HepG2 (cell line): Measurements from ENCODE around the gene IFI27. TPM values are rescaled to one million over a fixed set of nuclear protein-coding genes. Genes with fewer than 3 reads are reported as not detected.

Source experiments
- ATAC-seq: fragments of 200-7000 bp; cut with Tn5 transposase; 3 replicates; pipeline ENCODE4 v1.9.1; 2020; ENCODE audit warnings: mild to moderate bottlenecking, moderate library complexity
- BruUV-seq: library from RNA; stranded (reverse); fragments of 400-500 nt; replicated peaks from 2 replicates; lab custom pipeline; 2021; lab: Mats Ljungman, UMichigan
- CTCF ChIA-PET: fragments of 300-600 bp; formaldehyde crosslinking; extraction: SDS; loops from one replicate; lab custom pipeline; 2021; ENCODE audit warnings: low total read pairs, inconsistent platforms, low intra/inter-chr PET ratio; lab: Yijun Ruan, JAX
- POLR2A ChIA-PET: fragments of 350-600 bp; sonication (Branson Sonifier 250); formaldehyde crosslinking; loops from one replicate; lab custom pipeline; 2020; ENCODE audit warnings: antibody characterized with exemption, inconsistent platforms; lab: Yijun Ruan, JAX
- DNase-seq: peaks from one replicate; pipeline ENCODE4 v3.0.0-alpha.2; 2015; ENCODE audit warnings: low spot score
- FAIRE-seq: peaks from 3 replicates; lab custom pipeline; 2011; peaks lifted over from hg19 to GRCh38; lab: Jason Lieb, UNC
- H2AFZ ChIP-seq: one replicate; pipeline ENCODE4 v1.6.1; 2011; ENCODE audit warnings: low read length, inconsistent platforms
- H3K27ac ChIP-seq: fragments of 300-600 bp; 3 replicates; pipeline ENCODE4 v1.8.0; 2011; ENCODE audit warnings: mixed run types, mild to moderate bottlenecking, mixed read lengths, low read length, inconsistent platforms; ENCODE audit not compliant: insufficient read depth; ENCODE audit errors: extremely low read length
- H3K27me3 ChIP-seq, 2 experiments: fragments of 200-600 bp in 1 of 2; 2 replicates in 1 of 2; 3 replicates in 1 of 2; pipeline versions ENCODE4 v1.6.0 to v1.8.0; 2011; ENCODE audit warnings: low read length in 2 of 2, mild to moderate bottlenecking in 2 of 2, moderate library complexity in 2 of 2, inconsistent platforms in 1 of 2; ENCODE audit not compliant: insufficient read depth in 2 of 2, control insufficient read depth in 1 of 2
- H3K36me3 ChIP-seq, 2 experiments: fragments of 200-600 bp in 1 of 2; replicated peaks in 1 of 2; 2 replicates in 1 of 2; 3 replicates in 1 of 2; pipeline versions ENCODE4 v1.5.1 to v1.8.0; 2011; ENCODE audit warnings: low read length in 2 of 2, inconsistent platforms in 1 of 2; ENCODE audit not compliant: insufficient read depth in 2 of 2, control insufficient read depth in 1 of 2
- H3K4me1 ChIP-seq: 2 replicates; pipeline ENCODE4 v1.5.1; 2012; ENCODE audit warnings: low read length, inconsistent platforms; ENCODE audit not compliant: insufficient read depth
- H3K4me2 ChIP-seq: 2 replicates; pipeline ENCODE4 v1.6.0; 2011; ENCODE audit warnings: low read depth, low read length, inconsistent platforms
- H3K4me3 ChIP-seq, 3 experiments: fragments of 200-600 bp in 1 of 3; sonication (generic), shearing (Covaris generic) in 1 of 3; replicated peaks in 1 of 3; 2 replicates each; pipeline ENCODE4 v1.5.1; 2011 to 2016; ENCODE audit warnings: low read length in 3 of 3, inconsistent platforms in 2 of 3, low read depth in 2 of 3, mild to moderate bottlenecking in 2 of 3, control low read depth in 1 of 3, mixed read lengths in 1 of 3; ENCODE audit not compliant: insufficient read depth in 1 of 3
- H3K79me2 ChIP-seq: one replicate; pipeline ENCODE4 v1.6.1; 2011; ENCODE audit warnings: low read length, inconsistent platforms; ENCODE audit not compliant: insufficient read depth
- H3K9ac ChIP-seq: 2 replicates; pipeline ENCODE4 v1.6.0; 2011; ENCODE audit warnings: mild to moderate bottlenecking, low read depth, low read length, inconsistent platforms; ENCODE audit not compliant: insufficient read depth
- H3K9me3 ChIP-seq: 2 replicates; pipeline ENCODE4 v1.5.1; 2012; ENCODE audit warnings: mild to moderate bottlenecking, low read length
- H4K20me1 ChIP-seq: 2 replicates; pipeline ENCODE4 v1.6.0; 2011; ENCODE audit warnings: inconsistent platforms, mild to moderate bottlenecking, low read length, moderate library complexity; ENCODE audit not compliant: insufficient read depth
- CCDC6 ChIP-seq: sonication (generic); formaldehyde crosslinking; IDR thresholded peaks from 2 replicates; pipeline ENCODE4 v1.8.1; 2022; ENCODE audit warnings: mild to moderate bottlenecking, missing genetic modification reagents, moderate library complexity
- FOXO1 ChIP-seq: sonication (generic); formaldehyde crosslinking; IDR thresholded peaks from 2 replicates; pipeline ENCODE4 v1.4.0; 2020; ENCODE audit warnings: missing genetic modification reagents
- KDM4B ChIP-seq: sonication (generic); formaldehyde crosslinking; IDR thresholded peaks from 2 replicates; pipeline ENCODE4 v1.4.0; 2020; ENCODE audit warnings: missing genetic modification reagents
- TBP ChIP-seq: sonication (generic); formaldehyde crosslinking; IDR thresholded peaks from 2 replicates; pipeline ENCODE4 v1.5.0; 2020; ENCODE audit warnings: missing genetic modification reagents
- ZKSCAN8 ChIP-seq: IDR thresholded peaks from 2 replicates; pipeline ENCODE4 v1.6.1; 2016; ENCODE audit warnings: borderline replicate concordance, missing genetic modification reagents, missing compliant biosample characterization
- ZNF546 ChIP-seq: sonication (generic); formaldehyde crosslinking; conservative IDR thresholded peaks from 2 replicates; pipeline ENCODE4 v1.8.1; 2023; ENCODE audit warnings: mild to moderate bottlenecking, missing genetic modification reagents
- ZNF761 ChIP-seq: sonication (generic); formaldehyde crosslinking; conservative IDR thresholded peaks from 2 replicates; pipeline ENCODE4 v1.4.0; 2020; ENCODE audit warnings: mild to moderate bottlenecking, missing genetic modification reagents
- whole genome bisulfite sequencing: methylation state at CpG from one replicate; pipeline ENCODE4 v1.1.6; 2017; ENCODE audit warnings: low lambda C conversion rate; 5-methylcytosine and 5-hydroxymethylcytosine counted together
- in situ Hi-C: cut with HindIII; loops from 2 replicates; pipeline ENCODE4 v1.10.0; 2017; ENCODE audit warnings: low pct_unique_long_range_greater_than_20kb; ENCODE audit not compliant: extremely low pct_ligation_motif_present
- intact Hi-C: fragments of 100-400 bp; cut with micrococcal nuclease; formaldehyde crosslinking; loops from one replicate; pipeline ENCODE4 v1.10.0; 2022; ENCODE audit not compliant: unreplicated experiment
- polyA plus RNA-seq, 8 experiments: library from polyadenylated mRNA; depleted of rRNA in 3 of 8; stranded (reverse) in 7 of 8; unstranded in 1 of 8; fragments of >200 nt; fragmentation: Illumina TruSeq in 4 of 8; extraction: Trizol in 4 of 8; gene quantifications; 2 replicates each; pipeline versions ENCODE4 v1.2.1 to v1.2.3, GENCODE V29; 2011 to 2016; ENCODE audit warnings: low read depth in 4 of 8, missing spikeins in 1 of 8, mixed read lengths in 1 of 8; ENCODE audit not compliant: insufficient read depth in 1 of 8
- total RNA-seq, 5 experiments: library from RNA; depleted of rRNA; stranded (reverse); fragments of >200 nt; fragmentation: Illumina TruSeq; extraction: Trizol; gene quantifications; 2 replicates each; pipeline ENCODE4 v1.2.3, GENCODE V29; 2016; ENCODE audit warnings: low read depth in 1 of 5
- TF ChIP-seq, protein P1 (sequence below): sonication (generic); formaldehyde crosslinking; IDR thresholded peaks from 2 replicates; pipeline ENCODE4 v1.8.1; 2023; ENCODE audit warnings: missing genetic modification reagents, mild to moderate bottlenecking, borderline replicate concordance
- TF ChIP-seq, protein P2 (sequence below), 2 experiments: sonication (generic) in 1 of 2; formaldehyde crosslinking in 1 of 2; IDR thresholded peaks; 2 replicates each; pipeline versions ENCODE4 v1.6.1 to v1.9.0; 2014 to 2022; ENCODE audit warnings: antibody characterized with exemption in 1 of 2, borderline replicate concordance in 1 of 2, inconsistent platforms in 1 of 2, low read depth in 1 of 2, missing genetic modification reagents in 1 of 2
- TF ChIP-seq, protein P3 (sequence below): sonication (generic); formaldehyde crosslinking; IDR thresholded peaks from 2 replicates; pipeline ENCODE4 v1.4.0; 2020; ENCODE audit warnings: missing genetic modification reagents

The IFI27 gene
- total and polyA plus RNA-seq, 2 of the 13 experiments (the other 11 are each of a cell fraction or from before 2014, with no cell fraction given), result 1.2 to 1.7 TPM

DNA sequence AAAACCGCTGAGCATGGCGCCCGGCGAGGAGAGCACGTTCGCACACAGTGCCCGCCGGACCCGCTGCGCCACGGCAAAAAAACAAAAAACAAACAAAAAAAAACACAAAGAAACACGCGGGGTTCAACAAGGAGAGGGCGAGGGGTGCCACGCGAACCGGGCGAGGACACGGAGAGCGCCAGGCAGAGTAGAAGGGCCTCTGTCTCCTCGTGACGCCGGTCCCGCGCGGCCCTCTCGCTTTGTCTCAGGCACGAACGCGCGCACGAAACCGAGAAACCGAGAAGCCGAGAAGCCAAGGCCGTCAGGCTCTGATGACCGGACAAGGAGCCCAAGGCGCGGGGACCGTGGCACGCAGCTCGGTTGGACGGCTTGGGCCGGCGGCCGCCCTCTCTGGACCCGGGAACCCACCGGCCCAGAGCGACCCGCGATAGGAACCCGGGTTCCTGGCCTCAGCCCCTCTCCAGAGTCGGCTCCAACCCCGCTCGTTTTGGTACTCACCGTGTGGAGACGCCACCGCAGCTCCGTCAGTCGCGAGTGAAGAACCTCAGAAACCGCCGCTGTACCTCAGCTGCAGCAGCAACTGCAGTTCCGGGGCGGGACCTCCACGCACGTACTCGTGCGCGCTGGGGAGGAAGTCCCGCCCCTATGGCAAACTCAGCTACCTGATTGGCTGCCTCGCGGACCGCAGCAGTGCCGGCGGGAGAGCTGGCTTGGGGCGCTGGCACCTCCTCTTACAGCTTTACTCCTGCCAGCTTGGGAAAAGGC, 29.7 kb upstream of the IFI27 start, which contains the start of the genes DDX24 and IFI27L1:
DDX24 (minus strand) TSS at position 582 of the 765 bp plus-strand sequence. CDS start 1,460 bp downstream, outside the sequence.
IFI27L1 (plus strand) TSS at position 690 of the 765 bp plus-strand sequence. CDS start 15,628 bp downstream, outside the sequence.
- peak within 1 kb of the TSS; percentile 81 for H3K27ac ChIP-seq
- H3K27me3 ChIP-seq, result no peaks in the 10 kb centered on the region
- H3K4me2 ChIP-seq, result peak within 1 kb of the TSS; percentile 79
- H2AFZ ChIP-seq, result peak within 1 kb of the TSS; percentile 79
- in situ Hi-C loops (no loop called here), intact Hi-C loops (loop anchor here (5.0 kb wide), 2 partner anchors 44 to 46 kb away; partner anchors contain the start of gene IFI27L2)
- CTCF ChIA-PET, result no interaction called here
- peak; percentile 63 for FAIRE-seq
- BruUV-seq, result no TSS peak
- WGBS, result 2% methylated on average over 31 of the region's 77 CpGs
- peak within 1 kb of the TSS; percentile 75 to 99 (median 99) for H3K4me3 ChIP-seq
- peaks cover 62% of the 10 kb centered on the region for H3K79me2 ChIP-seq
- peak within 1 kb of the TSS; percentile 98 for H3K9ac ChIP-seq
- POLR2A ChIA-PET, result interaction anchor here (0.7 to 1.6 kb wide), 12 partner anchors 9 to 212 kb away, joined by 3 to 10 read pairs (median 4); partner anchors contain the start of gene SERPINA10
- peak; percentile 98 for ATAC-seq
- H3K9me3 ChIP-seq, result no peaks in the 10 kb centered on the region
- H3K36me3 ChIP-seq, result peaks cover 1 to 18% of the 10 kb centered on the region in 2 experiments; a peak in 3 of 5 replicates
- peaks cover 32% of the 10 kb centered on the region for H4K20me1 ChIP-seq
- DNase-seq, result peak; percentile 85
- H3K4me1 ChIP-seq, result peaks cover 59% of the 10 kb centered on the region
- TF ChIP-seq ZNF546 (CRISPR knock-in tag) (0 out of 2 replicates have a peak, but pooled peaks have one; percentile 58), ZNF761 (no peak; the same call in 1 of the 2 replicates), TBP (CRISPR knock-in tag) (0 out of 2 replicates have a peak, but pooled peaks have one; percentile 31), ZKSCAN8 (CRISPR knock-in tag) (no peak), FOXO1 (CRISPR knock-in tag) (peak; percentile 47; the same call in 1 of the 2 replicates), CCDC6 (CRISPR knock-in tag) (peak; percentile 73; the same call in 1 of the 2 replicates), KDM4B (CRISPR knock-in tag) (0 out of 2 replicates have a peak, but pooled peaks have one; percentile 48)
- TF ChIP-seq, protein P1, sequence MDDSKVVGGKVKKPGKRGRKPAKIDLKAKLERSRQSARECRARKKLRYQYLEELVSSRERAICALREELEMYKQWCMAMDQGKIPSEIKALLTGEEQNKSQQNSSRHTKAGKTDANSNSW (CRISPR knock-in tag), result peak; percentile 64; the same call in 1 of the 2 replicates
- TF ChIP-seq, protein P2, sequence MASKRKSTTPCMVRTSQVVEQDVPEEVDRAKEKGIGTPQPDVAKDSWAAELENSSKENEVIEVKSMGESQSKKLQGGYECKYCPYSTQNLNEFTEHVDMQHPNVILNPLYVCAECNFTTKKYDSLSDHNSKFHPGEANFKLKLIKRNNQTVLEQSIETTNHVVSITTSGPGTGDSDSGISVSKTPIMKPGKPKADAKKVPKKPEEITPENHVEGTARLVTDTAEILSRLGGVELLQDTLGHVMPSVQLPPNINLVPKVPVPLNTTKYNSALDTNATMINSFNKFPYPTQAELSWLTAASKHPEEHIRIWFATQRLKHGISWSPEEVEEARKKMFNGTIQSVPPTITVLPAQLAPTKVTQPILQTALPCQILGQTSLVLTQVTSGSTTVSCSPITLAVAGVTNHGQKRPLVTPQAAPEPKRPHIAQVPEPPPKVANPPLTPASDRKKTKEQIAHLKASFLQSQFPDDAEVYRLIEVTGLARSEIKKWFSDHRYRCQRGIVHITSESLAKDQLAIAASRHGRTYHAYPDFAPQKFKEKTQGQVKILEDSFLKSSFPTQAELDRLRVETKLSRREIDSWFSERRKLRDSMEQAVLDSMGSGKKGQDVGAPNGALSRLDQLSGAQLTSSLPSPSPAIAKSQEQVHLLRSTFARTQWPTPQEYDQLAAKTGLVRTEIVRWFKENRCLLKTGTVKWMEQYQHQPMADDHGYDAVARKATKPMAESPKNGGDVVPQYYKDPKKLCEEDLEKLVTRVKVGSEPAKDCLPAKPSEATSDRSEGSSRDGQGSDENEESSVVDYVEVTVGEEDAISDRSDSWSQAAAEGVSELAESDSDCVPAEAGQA (IDR thresholded peaks at IDR 0.05; ENCODE audit: low read depth), result 0 out of 2 replicates have a peak, but pooled peaks have one; percentile 53
- TF ChIP-seq, protein P2 (CRISPR knock-in tag; IDR thresholded peaks at IDR 0.05; ENCODE audit: borderline replicate concordance), result no peak
- TF ChIP-seq, protein P3, sequence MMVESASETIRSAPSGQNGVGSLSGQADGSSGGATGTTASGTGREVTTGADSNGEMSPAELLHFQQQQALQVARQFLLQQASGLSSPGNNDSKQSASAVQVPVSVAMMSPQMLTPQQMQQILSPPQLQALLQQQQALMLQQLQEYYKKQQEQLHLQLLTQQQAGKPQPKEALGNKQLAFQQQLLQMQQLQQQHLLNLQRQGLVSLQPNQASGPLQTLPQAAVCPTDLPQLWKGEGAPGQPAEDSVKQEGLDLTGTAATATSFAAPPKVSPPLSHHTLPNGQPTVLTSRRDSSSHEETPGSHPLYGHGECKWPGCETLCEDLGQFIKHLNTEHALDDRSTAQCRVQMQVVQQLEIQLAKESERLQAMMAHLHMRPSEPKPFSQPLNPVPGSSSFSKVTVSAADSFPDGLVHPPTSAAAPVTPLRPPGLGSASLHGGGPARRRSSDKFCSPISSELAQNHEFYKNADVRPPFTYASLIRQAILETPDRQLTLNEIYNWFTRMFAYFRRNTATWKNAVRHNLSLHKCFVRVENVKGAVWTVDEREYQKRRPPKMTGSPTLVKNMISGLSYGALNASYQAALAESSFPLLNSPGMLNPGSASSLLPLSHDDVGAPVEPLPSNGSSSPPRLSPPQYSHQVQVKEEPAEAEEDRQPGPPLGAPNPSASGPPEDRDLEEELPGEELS, result 0 out of 2 replicates have a peak, but pooled peaks have one; percentile 6
